ENCODE results near the gene HDGFL2.

DNA sequence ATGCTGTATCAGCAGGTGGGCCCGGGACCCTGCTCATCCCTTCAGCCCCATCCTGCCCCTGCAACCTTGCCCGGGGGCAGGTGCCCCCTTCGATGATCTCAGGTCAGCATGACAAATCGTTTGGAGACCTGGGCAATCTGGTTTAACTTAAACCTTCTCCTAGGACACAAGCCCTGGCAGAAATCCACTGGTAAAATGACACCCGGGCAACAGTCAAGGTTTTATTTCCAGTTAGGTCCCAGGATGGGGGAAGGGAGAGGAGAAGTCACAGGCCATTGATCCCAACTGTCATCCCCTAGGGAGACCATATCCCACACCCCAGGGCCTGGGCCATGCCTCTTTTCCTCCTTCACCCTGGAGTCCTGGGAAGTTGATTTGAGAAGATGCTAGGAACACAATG lies 64.7 kb downstream of the HDGFL2 start:
- TF ChIP-seq, protein P1, sequence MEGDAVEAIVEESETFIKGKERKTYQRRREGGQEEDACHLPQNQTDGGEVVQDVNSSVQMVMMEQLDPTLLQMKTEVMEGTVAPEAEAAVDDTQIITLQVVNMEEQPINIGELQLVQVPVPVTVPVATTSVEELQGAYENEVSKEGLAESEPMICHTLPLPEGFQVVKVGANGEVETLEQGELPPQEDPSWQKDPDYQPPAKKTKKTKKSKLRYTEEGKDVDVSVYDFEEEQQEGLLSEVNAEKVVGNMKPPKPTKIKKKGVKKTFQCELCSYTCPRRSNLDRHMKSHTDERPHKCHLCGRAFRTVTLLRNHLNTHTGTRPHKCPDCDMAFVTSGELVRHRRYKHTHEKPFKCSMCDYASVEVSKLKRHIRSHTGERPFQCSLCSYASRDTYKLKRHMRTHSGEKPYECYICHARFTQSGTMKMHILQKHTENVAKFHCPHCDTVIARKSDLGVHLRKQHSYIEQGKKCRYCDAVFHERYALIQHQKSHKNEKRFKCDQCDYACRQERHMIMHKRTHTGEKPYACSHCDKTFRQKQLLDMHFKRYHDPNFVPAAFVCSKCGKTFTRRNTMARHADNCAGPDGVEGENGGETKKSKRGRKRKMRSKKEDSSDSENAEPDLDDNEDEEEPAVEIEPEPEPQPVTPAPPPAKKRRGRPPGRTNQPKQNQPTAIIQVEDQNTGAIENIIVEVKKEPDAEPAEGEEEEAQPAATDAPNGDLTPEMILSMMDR (IDR thresholded peaks at IDR 0.05): no peak
- TF ChIP-seq POLR2A (IDR thresholded peaks at IDR 0.05) (no peak), POLR2AphosphoS5 (IDR thresholded peaks at IDR 0.05) (no peak)

Data from prostate gland (tissue), 2 donors.